Measurements from ENCODE around the gene CD274.
"Not testable (repeated sequence)": the region's sequence is repeated elsewhere in the genome, so short reads cannot be mapped to it uniquely, and the experiment has no call there.

The CD274 gene
- long read RNA-seq, donor 1 = 0 reads
- long read RNA-seq, donor 2 = 0 reads
- long read RNA-seq, donor 3 = 0 reads
- long read RNA-seq, donor 4 = 0 reads
- long read RNA-seq, donor 5 = 0 reads
- long read RNA-seq, donor 6 = 0 reads
- long read RNA-seq, donor 7 = 0 reads
- long read RNA-seq, donor 8 = 0 reads

DNA sequence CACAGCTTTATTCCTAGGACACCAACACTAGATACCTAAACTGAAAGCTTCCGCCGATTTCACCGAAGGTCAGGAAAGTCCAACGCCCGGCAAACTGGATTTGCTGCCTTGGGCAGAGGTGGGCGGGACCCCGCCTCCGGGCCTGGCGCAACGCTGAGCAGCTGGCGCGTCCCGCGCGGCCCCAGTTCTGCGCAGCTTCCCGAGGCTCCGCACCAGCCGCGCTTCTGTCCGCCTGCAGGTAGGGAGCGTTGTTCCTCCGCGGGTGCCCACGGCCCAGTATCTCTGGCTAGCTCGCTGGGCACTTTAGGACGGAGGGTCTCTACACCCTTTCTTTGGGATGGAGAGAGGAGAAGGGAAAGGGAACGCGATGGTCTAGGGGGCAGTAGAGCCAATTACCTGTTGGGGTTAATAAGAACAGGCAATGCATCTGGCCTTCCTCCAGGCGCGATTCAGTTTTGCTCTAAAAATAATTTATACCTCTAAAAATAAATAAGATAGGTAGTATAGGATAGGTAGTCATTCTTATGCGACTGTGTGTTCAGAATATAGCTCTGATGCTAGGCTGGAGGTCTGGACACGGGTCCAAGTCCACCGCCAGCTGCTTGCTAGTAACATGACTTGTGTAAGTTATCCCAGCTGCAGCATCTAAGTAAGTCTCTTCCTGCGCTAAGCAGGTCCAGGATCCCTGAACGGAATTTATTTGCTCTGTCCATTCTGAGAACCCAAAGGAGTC is at the start of gene CD274:
TSS of gene CD274 (plus strand) at position 184 of the 733 bp plus-strand sequence. CDS start 5,572 bp downstream, outside the sequence.
- peak; percentile 82 for DNase-seq

DNA sequence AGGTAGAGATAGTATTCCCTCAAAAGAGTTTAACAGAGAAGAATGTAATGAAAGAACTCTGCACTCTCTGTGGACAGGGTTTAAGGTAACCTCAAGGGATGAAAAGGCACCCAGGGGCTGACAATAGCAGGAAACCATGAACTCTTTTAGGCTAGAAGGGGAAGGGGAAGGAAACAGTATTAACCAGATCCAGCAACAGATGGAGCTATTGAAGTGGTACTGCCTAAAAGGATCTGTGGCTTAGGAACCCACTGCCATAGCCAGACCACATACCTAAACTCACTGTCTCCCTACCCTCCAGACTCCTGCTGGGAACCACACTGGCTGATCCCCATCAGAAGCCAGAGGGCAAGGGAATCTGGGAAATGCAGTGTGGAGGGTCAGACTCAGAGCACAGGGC is 48.1 kb upstream of the CD274 start:
- DNase-seq = no peak

DNA sequence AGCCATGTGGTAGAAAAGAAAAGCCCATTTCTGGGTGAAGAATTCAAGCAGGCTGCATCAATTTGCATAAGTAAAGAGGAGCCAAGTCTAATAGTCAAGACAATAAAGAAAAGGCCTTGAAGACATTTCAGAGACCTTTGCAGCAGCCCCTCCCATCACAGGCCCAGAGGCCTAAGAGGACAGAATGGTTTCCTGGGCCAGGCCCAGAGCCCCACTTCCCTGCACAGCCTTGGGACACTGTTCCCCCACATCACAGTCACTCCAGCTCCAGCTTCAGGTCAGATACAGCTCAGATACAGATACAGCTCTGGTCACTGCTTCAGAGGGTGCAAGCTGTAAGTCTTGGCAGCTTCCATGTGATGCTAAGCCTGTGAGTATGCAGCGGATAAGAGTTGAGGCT is 41.7 kb upstream of the CD274 start:
- no peak for DNase-seq

DNA sequence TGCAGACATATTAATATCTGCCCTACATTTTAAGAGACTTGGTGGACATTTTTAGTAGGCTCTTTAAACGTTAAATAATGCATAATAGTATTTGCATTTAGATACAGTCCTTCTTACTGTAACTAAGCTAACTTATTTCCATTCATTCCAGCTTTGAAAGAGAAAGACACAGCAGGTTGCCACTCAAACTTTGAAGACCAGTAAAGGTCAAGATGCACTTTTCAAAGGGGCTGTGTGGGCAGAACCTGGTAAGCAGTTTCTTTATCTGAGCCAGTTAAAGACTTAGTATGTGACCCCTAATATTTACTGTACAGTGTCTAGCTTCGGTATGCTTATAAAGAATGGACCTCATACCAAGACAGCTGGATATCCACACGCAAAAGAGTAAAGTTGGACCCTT is 33.4 kb upstream of the CD274 start:
- DNase-seq = no peak

DNA sequence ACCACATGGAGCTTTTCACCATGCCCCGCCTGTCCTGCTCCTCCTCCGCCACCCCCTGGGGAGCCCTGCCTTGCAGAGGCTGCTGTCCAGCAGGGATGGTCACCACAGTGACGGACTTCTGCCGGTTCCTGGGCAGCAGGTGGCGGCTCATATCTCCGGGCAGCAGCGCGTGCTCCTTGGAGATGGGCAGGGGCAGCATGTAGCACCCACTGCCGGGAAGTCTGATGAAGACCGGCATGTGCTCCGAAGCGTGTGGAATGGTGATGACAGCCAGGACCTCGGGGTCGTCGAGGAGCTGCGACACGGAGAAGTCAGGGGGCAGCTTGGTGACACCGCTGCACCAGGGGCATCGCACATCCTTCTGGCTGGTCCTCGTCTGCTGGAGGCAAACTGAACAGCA is 31.9 kb upstream of the CD274 start:
- DNase-seq = no peak

DNA sequence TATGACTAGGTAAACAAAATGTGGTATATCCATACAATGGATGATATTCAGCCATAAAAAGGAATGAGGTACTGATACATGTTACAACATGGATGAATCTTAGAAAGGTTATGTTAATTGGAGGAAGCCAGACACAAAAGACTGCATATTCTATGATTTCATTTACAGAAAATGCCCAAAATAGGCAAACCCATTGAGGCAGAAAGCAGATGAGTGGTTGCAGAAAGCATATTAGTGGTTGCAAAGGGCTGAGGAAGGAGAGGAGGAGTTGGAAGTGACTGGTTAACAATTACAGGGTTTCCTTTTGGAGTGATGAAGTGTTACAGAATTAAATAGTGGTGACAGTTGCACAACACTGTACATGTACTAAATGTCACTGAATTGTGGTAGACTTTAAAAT is 30.4 kb upstream of the CD274 start:
- no peak for DNase-seq

DNA sequence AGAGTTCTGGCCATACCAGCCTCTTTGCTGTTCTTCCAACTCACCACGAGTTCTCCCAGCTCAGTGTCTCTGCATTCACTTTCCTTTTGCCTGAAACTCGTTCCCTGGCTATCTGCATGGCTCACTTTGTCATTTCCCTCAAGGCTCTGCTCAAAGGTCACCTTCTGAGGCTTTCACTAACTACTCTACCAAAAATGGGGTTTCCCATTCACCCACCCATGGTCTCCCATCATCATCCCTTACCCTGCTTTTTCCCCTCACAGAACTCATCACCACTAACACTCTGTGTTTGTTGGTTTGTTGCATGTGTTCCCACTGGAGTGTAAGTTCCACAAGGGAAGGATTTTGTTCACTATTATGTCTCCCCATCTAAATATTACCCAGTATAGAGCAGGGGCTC is 29.2 kb upstream of the CD274 start:
- DNase-seq = no peak

DNA sequence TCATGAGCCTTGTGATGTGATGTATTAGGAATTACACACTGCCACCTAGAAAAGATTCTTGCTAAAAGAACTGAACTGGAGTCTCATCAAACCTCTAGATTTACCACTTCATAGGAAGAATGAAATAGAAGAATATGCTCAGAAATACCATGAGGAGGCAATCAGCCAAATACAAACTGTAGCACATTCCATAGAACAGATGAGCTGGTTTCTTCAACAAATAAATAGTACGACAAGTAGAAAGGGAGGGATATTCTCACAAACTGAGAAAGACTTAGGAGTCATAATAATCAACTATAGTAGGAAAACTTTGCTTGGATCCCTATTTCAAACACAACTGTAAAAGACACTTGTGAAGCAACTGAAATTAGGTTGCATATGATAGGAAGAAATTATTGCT is 28.1 kb upstream of the CD274 start:
- no peak for DNase-seq

DNA sequence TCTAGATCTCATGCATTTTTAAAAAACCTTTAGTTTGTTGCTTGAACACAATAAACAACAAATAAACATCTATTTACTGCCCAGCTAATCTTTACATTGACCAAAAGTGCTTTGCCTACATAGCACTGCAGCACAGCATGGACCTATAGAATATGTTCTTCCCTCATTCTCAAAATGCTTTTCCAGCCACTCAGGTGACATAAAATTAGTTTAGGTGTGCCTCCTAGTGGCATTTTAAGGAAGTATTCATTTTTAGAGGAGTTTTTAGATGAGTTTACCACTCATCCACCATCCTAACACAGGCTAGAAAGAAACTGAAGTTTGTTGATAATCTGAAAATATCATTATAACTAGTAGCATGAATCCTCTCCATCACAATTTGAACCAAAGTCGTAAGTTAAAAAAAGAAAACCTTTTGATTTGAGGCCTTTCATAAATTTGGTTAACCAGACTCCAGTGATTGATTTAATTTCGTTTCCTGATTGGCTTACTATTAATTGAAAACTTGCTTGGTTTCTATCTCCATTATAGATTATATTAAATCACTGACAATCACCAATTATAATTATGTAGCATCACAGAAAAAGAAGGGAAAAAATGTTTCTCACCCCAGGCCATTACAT is 25.2 kb upstream of the CD274 start:
- no peak for DNase-seq

DNA sequence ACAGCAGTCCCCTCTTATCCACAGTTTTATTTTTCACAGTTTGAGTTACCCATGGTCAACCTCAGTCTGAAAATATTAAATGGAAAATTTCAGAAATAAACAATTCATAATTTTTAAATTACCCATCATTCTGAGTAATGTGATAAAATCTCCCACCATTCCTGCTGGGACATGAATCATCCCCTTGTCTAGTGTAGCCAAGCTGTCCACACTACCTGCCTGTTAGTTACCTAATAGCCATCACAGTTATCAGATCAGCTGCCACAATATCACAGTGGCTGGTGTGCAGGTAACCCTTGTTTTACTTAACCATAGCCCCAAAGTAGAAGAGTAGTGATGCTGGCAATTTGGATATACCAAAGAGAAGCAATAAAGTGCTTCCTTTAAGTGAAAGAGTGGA is 23.3 kb upstream of the CD274 start:
- no peak for DNase-seq

DNA sequence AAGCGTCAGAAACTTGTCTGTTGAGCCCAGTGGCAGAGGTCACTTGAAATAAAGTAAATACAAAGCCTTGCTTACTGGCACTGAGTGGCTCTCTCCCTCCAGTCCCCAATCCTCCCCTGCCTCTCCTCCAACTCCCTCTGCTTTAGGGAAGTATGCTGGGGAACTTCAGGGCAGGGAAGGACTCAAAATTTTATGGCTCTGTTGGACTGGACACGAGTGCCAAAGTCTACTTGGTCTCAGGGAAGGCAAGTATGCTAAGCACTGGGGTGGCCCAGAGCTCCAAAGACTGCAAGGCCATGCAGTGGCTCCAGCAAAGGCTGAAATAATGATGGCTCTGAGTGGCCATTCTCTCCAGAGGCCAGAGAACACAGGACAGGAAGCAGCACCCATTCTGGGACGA is 22.2 kb upstream of the CD274 start:
- no peak for DNase-seq

DNA sequence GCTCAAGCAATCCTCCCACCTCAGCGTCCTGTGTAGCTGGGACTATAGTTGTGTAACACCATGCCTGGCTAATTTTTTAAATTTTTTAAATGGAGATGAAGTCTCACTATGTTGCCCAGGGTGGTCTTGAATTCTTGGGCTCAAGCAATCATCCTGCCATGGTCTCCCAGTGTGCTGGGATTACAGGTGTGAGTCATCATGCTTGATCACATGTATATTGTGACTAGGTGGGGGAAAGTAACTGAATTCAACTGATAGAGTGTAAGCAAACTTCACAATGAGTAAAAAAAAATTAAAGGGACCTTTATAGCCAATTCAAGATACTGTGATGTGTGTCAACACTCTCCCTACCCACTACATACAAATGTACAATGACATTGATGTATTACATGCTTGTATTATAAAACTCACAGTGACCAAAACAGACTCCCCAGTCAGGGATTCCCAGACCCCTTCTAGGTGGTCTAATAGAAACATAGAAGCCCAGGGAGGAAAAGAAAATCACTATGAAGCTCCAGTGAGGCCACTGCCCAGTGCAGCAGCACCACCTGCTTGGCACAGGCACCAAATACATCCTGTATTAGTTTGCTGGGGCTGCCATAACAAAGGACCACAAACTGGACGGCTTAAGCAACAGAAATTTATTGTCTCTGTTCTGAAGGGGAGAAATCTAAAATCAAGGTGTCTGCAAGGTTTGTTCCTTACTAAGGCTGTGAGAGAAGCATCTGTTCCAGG is 21.4 kb upstream of the CD274 start:
- no peak for DNase-seq

DNA sequence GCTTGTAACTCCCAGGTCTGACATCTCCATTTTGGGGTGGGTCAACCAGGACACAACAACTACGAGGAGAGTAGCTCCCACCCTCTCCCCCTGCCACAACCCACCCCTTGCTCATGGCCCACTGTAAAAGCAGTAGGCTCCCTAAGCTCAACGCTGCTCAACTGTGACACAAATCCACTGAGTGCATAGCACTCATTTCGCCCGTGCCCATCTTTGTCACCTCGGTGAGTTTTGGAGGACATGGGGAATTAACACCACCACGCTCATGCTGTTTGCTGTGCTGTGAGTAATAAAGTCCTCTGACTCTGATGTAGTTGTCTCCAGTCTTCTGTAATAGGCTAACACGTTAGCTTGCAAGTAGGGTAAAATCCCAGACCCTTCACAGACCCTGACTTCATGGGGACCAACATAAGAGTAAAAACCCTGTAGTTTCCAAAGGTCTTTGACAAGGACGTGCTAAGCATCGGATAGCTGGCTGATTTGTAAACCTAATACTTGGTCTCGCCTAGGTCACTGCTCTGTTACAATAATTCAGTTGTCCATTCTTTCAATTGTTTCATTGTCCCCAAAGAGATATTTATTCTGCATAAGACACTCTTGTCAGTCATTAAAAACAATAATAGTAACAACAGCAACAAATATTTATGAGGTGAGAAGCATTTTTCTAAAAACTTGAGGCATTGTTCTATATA is 20.3 kb upstream of the CD274 start:
- no peak for DNase-seq

DNA sequence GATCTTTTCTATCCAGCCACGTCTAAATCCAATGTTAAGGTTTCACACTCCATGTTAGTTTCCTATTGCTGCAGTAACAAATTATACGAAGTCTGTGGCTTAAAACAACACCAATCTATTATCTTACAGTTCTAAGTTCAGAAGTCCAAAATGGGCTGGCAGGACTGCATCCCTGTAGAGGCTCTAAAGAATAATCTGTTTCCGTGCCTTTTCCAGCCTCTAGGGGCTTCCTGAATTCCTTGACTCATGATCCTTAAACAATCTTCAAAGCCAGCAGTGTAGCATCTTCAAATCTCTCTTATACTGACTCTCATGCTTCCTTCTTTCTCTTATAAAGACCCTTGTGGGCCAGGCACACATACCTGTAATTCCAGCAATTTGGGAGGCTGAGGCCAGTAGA is 19.4 kb upstream of the CD274 start:
- no peak for DNase-seq

DNA sequence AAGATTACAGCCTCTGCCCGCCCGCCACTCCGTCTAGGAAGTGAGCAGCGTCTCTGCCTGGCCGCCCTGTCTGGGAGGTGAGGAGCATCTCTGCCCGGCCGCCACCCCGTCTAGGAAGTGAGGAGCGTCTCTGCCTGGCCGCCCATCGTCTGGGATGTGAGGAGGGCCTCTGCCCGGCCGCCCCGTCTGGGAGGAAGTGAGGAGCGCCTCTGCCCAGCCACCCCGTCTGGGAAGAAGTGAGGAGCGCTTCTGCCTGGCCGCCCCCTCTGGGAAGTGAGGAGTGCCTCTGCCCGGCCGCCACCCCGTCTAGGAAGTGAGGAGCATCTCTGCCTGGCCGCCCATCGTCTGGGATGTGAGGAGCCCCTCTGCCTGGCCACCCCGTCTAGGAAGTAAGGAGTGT is 17.5 kb upstream of the CD274 start:
- not testable (repeated sequence) for DNase-seq

DNA sequence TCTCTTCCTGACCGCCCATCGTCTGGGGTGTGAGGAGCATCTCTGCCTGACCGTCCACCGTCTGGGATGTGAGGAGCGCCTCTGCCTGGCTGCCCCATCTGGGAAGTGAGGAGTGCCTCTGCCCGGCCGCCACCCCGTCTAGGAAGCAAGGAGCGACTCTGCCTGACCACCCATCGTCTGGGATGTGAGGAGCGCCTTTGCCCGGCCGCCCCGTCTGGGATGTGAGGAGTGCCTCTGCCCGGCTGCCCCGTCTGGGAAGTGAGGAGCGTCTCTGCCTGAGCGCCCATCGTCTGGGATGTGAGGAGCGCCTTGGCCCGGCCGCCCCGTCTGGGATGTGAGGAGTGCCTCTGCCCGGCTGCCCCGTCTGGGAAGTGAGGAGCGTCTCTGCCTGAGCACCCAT is 17.0 kb upstream of the CD274 start:
- DNase-seq = not testable (repeated sequence)

DNA sequence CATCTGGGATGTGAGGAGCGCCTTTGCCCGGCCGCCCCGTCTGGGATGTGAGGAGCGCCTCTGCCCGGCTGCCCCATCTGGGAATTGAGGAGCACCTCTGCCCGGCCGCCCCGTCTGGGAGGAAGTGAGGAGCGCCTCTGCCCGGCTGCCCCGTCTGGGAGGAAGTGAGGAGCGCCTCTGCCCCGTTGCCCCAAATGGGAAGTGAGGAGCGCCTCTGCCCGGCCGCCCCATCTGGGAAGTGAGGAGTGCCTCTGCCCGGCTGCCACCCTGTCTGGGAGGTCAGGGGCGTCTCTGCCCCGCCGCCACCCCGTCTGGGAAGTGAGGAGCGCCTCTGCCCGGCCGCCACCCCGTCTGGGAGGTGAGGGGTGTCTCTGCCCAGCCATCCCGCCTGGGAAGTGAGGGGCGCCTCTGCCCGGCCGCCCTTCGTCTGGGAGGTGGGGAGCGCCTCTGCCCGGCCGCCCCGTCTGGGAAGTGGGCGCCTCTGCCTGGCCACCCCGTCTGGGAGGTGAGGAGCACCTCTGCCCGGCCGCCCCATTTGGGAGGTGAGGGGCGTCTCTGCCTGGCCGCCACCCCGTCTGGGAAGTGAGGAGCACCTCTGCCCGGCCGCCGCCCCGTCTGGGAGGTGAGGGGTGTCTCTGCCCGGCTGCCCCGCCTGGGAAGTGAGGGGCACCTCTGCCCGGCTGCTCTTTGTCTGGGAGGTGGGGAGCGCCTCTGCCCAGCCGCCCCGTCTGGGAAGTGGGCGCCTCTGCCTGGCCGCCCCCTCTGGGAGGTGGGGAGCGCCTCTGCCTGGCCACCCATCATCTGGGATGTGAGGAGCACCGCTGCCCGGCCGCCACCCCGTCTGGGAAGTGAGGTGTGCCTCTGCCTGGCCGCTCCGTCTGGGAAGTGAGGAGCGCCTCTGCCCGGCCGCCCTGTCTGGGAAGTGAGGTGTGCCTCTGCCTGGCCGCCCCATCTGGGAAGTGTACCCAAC is 16.2 kb upstream of the CD274 start:
- DNase-seq = not testable (repeated sequence)

DNA sequence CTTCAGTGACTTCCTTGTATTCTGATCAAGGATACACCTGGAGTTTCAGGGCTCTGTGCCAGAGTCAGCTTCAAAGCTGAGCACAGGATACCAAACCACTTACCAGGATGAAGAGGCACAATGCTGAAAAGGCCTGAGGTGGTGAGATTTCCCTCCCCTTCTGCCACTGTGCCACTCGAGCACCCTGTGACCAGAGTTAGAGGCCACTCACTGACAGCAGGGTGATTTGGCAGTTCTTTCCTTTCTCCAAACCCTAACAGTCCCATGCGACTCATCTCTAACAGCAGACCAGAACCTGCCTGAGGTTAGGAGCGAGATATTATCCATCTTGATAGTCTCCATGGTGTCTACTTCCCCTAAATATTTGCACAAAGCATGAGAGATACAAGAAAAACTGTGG is 14.4 kb upstream of the CD274 start:
- DNase-seq = no peak

DNA sequence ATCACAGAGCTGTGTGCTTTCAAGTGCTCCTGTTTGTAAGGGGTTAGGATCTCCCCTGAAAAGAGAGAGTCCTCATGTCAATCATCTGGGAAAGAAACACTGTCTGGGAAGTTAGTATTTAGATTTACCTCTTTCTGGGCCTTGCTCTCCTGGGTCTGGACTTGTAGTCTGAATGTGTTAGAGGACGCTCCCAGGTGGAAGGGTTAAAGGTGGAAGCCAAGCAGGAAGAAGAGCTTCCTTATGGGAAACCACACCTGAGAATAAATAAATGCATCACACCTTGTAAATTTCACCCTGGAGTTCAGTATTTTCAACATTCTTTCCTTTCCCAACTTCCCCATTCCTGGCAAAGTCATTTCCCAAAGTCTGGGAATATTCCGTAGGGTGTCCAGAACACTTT is 13.9 kb upstream of the CD274 start:
- DNase-seq = no peak

DNA sequence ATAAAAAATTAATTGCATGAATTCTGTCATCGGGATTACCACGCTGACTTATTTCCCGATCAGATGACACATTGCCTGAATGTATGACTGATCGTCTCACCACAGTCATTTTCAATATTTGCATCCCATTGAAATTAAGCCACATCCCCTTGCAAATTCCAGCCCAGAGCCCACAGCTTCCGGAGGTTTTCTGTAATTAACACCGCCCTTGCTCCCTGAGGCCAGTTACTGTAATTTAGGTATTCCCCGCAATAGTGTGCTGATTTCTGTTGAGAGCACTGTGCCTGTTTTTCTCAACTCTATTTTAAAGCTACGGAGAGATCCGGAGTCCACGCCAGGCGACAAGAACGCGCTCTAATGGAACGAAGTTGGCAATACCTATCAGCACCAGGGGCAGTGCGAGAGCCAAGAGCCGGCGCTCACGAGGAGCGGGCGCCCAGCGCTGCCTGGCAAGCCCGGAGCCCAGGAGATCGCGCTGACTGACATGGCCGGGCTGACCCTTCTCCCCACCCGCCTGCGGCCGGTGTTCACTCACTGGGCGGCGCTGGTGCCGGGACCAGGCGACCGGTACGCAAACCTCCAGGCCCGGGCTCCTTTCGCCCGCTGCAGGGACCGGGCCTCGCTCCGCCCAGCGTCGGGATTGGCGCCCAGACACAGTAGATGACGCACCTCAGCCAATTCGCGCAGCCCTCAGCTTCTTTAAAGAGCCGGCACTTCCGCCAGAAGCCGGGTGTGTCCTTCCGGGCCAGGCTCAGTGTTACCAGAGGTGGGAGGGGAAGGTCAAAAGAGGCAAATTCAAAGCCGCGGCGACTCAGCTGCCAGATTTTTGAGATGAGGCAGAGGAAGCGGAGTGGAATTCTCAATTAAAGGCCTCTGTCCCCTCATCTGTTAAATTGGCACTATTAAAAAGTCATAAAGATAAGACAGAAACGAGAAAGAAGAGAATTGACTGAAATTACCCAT is 12.8 kb upstream of the CD274 start, which contains the start of gene PLGRKT:
TSS of gene PLGRKT (minus strand) at position 672 of the 963 bp plus-strand sequence. CDS start 5,948 bp downstream, outside the sequence.
- peak; percentile 96 for DNase-seq

Measured in right kidney (tissue), 9 donors.